Smooth muscle cell of the coronary artery (primary cell): ENCODE measurements around the gene TGIF1. TPM values are rescaled to one million over a fixed set of nuclear protein-coding genes. Genes with fewer than 3 reads are reported as not detected.

Experiments used
- total RNA-seq: library from RNA; depleted of rRNA; stranded (reverse); fragments of >200 nt; gene quantifications from 2 replicates; pipeline ENCODE4 v1.2.3, GENCODE V29; 2014; ENCODE audit warnings: low replicate concordance

The TGIF1 gene
- 76.7 and 117 TPM in 2 replicates for total RNA-seq

DNA sequence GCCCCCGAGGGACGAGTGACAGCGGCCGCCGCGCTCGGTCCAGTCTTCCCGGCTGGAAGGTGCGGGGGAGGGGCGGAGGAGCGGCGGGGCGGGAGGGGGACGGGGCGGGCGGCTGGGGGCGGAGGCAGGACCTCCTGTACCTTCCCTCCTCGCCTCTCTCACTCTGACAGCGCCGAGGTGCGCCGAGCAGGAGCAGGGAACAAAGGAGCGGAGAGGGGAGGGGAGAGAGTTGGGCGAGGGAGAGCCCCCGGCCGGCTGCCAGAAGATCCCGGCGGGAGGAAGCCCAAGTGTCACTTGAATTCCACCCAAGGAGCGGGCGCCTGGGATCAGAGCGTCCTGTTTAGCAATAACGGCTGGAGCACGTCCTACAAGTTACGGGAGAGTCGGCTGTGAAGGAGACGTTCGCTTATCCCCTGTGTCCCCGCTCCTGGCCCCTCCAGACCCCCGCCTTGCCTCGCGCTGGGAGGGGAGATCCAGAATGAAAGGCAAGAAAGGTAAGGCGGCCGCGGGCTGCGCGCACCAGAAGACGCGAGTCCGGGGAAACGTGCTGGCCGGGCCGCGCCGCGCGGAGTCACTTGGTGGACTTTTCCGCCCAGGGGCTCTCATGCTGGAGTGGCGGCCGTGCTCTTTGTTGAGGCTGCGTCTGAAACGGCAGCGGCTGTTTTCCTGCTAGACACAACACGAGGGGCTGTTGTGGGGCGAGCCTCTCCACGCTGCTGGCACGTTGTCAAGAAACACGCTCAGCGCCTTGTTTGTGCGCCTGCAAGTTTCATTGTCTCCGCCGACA is at the start of gene TGIF1:
Gene TGIF1 (plus strand): TSS at position 161 of the 787 bp plus-strand sequence. CDS start 318 bp downstream, at position 479.

Other genes starting within 250 kb of the TGIF1 start
- gene MYOM1, start 230.2 kb upstream of the TGIF1 start, total RNA-seq, result 0.98 and 1.3 TPM in 2 replicates
- gene MYL12A, start 202.4 kb upstream of the TGIF1 start, total RNA-seq, result 1,261 and 1,536 TPM in 2 replicates
- gene MYL12B, start 188.0 kb upstream of the TGIF1 start, total RNA-seq, result 371 and 731 TPM in 2 replicates